K562 (cell line): ENCODE results near the gene NUDCD3. TPM values are rescaled to one million over a fixed set of nuclear protein-coding genes. Genes with fewer than 3 reads are reported as not detected.

Experiments used
- BCL6 ChIP-seq: fragments of 250-450 bp; sonication (Bioruptor Pico); IDR thresholded peaks from 2 replicates; pipeline ENCODE4 v1.4.0; 2020
- CREB3 ChIP-seq: fragments of 450-650 bp; conservative IDR thresholded peaks from 2 replicates; pipeline ENCODE4 v1.6.1; 2016; ENCODE audit warnings: missing genetic modification characterization, low read depth, mild to moderate bottlenecking, missing compliant biosample characterization, moderate library complexity
- ZBTB2 ChIP-seq: fragments of 450-650 bp; IDR thresholded peaks from 2 replicates; pipeline ENCODE4 v1.6.1; 2016; ENCODE audit warnings: antibody characterized with exemption
- ZC3H4 ChIP-seq: sonication (generic); formaldehyde crosslinking; IDR thresholded peaks from 2 replicates; pipeline ENCODE4 v1.9.0; 2021; ENCODE audit warnings: missing genetic modification reagents, borderline replicate concordance
- polyA plus RNA-seq, 8 experiments: library from polyadenylated mRNA; depleted of rRNA in 4 of 8; stranded (reverse) in 5 of 8; unstranded in 3 of 8; fragments of >200 nt; fragmentation: Nextera tagmentation in 2 of 8; fragmentation: Illumina TruSeq in 1 of 8; extraction: Ambion mirVana in 2 of 8; extraction: Trizol in 1 of 8; gene quantifications; 2 replicates each; pipeline versions ENCODE4 v1.2.1 to v1.2.3, GENCODE V29; 2011 to 2014; ENCODE audit warnings: inconsistent platforms in 1 of 8, missing spikeins in 1 of 8
- total RNA-seq, 7 experiments: library from RNA; depleted of rRNA in 6 of 7; stranded (reverse); fragments of >200 nt in 6 of 7; fragmentation: Illumina TruSeq in 2 of 7; extraction: Trizol in 2 of 7; gene quantifications; 2 replicates each; pipeline versions ENCODE4 v1.2.1 to v1.2.3, GENCODE V29; 2011 to 2021; ENCODE audit warnings: low replicate concordance in 1 of 7
- TF ChIP-seq, protein P1 (sequence below), 2 experiments: fragments of 450-650 bp; IDR thresholded peaks; 2 replicates each; pipeline ENCODE4 v1.6.1; 2016; ENCODE audit warnings: mild to moderate bottlenecking in 2 of 2, borderline replicate concordance in 1 of 2, low read depth in 1 of 2, moderate library complexity in 1 of 2

The NUDCD3 gene
- total and polyA plus RNA-seq, 9 of the 15 experiments (the other 6 are each of a cell fraction or from before 2014, with no cell fraction given) = 24.8 to 64.2 (median 42.6) TPM

DNA sequence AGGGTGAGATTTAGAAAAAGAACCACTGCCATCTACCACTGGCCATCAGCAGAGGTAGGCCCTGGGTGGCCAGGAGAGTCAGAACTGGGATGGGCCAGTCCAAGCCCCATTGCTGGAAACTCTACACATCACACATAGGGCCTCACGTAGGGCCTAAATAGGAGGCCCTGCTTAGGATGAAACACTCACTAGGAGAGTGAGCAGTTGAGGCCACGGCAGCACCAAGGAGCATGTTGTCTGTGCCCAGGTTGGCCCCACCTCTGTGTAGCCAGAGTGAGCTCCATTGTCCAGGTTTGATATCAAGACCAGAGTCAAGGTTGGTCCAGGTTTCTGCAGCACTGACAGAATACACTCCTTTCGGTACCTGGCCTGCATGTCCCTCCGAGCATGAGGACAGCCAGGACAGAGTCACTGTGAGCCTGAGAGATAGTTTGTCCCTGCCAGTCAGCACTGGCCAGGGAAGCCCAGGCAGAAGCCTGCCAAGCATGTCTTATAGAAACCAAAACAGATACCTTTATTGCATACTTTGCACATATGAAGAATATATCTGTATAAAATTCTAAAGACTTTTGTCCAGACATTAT is 87.2 kb downstream of the NUDCD3 start (continued):
- TF ChIP-seq, protein P1, sequence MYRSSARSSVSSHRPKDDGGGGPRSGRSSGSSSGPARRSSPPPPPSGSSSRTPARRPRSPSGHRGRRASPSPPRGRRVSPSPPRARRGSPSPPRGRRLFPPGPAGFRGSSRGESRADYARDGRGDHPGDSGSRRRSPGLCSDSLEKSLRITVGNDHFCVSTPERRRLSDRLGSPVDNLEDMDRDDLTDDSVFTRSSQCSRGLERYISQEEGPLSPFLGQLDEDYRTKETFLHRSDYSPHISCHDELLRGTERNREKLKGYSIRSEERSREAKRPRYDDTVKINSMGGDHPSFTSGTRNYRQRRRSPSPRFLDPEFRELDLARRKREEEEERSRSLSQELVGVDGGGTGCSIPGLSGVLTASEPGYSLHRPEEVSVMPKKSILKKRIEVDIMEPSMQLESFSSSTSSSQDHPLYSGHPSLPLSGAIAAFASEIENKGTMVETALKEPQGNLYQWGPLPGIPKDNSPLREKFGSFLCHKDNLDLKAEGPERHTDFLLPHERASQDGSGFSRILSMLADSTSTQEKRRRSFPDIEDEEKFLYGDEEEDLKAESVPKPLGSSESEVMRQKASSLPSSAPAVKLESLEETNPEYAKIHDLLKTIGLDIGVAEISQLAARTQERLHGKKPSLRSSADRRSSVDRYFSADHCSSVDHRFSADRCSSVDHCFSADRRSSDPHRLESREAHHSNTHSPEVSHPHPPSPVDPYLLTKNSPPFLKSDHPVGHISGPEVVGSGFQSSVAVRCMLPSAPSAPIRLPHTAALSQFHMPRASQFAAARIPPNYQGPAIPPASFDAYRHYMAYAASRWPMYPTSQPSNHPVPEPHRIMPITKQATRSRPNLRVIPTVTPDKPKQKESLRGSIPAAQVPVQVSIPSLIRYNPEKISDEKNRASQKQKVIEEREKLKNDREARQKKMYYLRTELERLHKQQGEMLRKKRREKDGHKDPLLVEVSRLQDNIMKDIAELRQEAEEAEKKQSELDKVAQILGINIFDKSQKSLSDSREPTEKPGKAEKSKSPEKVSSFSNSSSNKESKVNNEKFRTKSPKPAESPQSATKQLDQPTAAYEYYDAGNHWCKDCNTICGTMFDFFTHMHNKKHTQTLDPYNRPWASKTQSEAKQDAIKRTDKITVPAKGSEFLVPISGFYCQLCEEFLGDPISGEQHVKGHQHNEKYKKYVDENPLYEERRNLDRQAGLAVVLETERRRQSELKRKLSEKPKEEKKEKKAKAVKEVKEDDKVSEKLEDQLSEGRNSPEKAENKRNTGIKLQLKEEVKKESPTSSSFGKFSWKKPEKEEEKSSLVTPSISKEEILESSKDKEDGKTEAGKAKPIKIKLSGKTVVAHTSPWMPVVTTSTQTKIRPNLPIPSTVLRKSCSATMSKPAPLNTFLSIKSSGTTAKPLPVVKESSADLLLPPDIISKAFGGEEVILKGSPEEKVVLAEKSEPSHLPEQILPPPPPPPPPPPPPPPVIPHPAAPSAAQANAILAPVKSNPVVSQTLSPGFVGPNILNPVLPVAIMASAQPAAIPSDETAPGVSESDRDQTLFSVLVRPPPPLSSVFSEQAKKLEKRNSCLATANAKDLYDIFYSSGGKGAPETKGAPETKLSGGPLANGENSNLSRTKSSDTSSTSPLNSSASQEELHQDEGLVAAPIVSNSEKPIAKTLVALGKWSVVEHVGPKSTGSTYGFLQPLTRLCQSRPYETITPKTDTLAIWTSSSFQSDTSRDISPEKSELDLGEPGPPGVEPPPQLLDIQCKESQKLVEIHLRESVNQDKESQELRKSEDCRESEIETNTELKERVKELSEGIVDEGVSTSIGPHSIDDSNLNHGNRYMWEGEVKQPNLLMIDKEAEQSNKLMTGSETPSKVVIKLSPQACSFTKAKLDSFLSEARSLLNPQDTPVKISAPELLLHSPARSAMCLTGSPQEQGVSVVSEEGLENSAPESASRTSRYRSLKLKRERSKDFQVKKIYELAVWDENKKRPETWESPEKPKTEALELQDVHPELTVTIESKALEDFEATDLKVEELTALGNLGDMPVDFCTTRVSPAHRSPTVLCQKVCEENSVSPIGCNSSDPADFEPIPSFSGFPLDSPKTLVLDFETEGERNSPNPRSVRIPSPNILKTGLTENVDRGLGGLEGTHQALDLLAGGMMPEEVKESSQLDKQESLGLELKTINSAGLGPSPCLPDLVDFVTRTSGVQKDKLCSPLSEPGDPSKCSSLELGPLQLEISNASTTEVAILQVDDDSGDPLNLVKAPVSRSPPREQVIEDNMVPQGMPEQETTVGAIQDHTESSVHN (IDR thresholded peaks at IDR 0.05; ENCODE audit: borderline replicate concordance in 1 of 2, low read depth in 1 of 2) = no peak
- TF ChIP-seq ZBTB2 = no peak
- no peak for TF ChIP-seq BCL6 (CRISPR knock-in tag)
- no peak for TF ChIP-seq ZC3H4 (CRISPR knock-in tag)
- no peak for TF ChIP-seq CREB3 (tag)
